IMR-90 (cell line): ENCODE data around the gene DCTD.

Experiments
- BHLHE40 ChIP-seq: fragments of 150-350 bp; IDR thresholded peaks from 2 replicates; pipeline ENCODE4 v1.6.1; 2016; ENCODE audit warnings: mild to moderate bottlenecking, low read depth, low read length
- CHD1 ChIP-seq: IDR thresholded peaks from 2 replicates; pipeline ENCODE4 v1.6.1; 2012; ENCODE audit warnings: low read depth, low read length, improper control_type of control experiment
- FOS ChIP-seq: fragments of 150-350 bp; IDR thresholded peaks from 2 replicates; pipeline ENCODE4 v1.6.1; 2016; ENCODE audit warnings: low read depth, low read length
- MAFK ChIP-seq: IDR thresholded peaks from 2 replicates; pipeline ENCODE4 v1.6.1; 2012; ENCODE audit warnings: low read depth, low read length, improper control_type of control experiment
- MXI1 ChIP-seq: IDR thresholded peaks from 2 replicates; pipeline ENCODE4 v1.6.1; 2012; ENCODE audit warnings: low read depth, mild to moderate bottlenecking, low read length, moderate library complexity, borderline replicate concordance
- POLR2A ChIP-seq: IDR thresholded peaks from 2 replicates; pipeline ENCODE4 v1.6.1; 2012; ENCODE audit warnings: mild to moderate bottlenecking, low read depth, low read length
- TF ChIP-seq, protein P1 (sequence below): conservative IDR thresholded peaks from 2 replicates; pipeline ENCODE4 v1.5.1; 2012; ENCODE audit warnings: mild to moderate bottlenecking, low read depth, low read length, improper control_type of control experiment
- TF ChIP-seq, protein P2 (sequence below): fragments of 150-350 bp; IDR thresholded peaks from 2 replicates; pipeline ENCODE4 v1.6.1; 2017; ENCODE audit warnings: mild to moderate bottlenecking, antibody characterized with exemption, low read length, low read depth

DNA sequence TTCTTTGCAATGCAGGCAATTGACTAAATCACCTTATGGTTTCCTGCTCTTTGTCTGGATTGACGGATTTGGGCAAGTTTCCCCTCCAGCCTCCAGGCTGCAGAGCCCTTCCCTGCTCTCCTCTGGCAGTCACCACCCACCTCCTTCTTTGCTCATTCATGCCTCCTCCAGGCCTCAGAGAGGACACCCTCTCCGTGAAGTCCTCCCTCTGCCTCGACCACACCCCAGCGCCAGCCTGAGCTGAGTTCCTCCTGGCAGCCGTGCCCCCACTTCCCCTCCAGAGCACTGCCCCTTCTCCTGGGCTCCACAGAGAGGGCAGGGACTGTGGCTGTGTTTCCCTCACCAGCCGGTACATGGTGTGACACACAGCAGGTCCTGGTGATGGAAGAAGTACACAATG is 53.7 kb downstream of the DCTD start:
- TF ChIP-seq, protein P1, sequence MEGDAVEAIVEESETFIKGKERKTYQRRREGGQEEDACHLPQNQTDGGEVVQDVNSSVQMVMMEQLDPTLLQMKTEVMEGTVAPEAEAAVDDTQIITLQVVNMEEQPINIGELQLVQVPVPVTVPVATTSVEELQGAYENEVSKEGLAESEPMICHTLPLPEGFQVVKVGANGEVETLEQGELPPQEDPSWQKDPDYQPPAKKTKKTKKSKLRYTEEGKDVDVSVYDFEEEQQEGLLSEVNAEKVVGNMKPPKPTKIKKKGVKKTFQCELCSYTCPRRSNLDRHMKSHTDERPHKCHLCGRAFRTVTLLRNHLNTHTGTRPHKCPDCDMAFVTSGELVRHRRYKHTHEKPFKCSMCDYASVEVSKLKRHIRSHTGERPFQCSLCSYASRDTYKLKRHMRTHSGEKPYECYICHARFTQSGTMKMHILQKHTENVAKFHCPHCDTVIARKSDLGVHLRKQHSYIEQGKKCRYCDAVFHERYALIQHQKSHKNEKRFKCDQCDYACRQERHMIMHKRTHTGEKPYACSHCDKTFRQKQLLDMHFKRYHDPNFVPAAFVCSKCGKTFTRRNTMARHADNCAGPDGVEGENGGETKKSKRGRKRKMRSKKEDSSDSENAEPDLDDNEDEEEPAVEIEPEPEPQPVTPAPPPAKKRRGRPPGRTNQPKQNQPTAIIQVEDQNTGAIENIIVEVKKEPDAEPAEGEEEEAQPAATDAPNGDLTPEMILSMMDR: no peak
- no peak for TF ChIP-seq MXI1
- no peak for TF ChIP-seq POLR2A
- TF ChIP-seq, protein P2, sequence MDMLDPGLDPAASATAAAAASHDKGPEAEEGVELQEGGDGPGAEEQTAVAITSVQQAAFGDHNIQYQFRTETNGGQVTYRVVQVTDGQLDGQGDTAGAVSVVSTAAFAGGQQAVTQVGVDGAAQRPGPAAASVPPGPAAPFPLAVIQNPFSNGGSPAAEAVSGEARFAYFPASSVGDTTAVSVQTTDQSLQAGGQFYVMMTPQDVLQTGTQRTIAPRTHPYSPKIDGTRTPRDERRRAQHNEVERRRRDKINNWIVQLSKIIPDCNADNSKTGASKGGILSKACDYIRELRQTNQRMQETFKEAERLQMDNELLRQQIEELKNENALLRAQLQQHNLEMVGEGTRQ: no peak
- no peak for TF ChIP-seq MAFK
- TF ChIP-seq FOS: no peak
- TF ChIP-seq BHLHE40: no peak
- no peak for TF ChIP-seq CHD1
